SK-N-SH (cell line): ENCODE data around the gene IVNS1ABP. TPM values are rescaled to one million over a fixed set of nuclear protein-coding genes. Genes with fewer than 3 reads are reported as not detected.

Experiments
- CTCF ChIA-PET: fragments of 300-600, 350-600 bp; formaldehyde crosslinking; extraction: SDS; loops from one replicate; lab custom pipeline; 2021; lab: Yijun Ruan, JAX
- POLR2A ChIA-PET: fragments of 350-600 bp; sonication (Branson Sonifier 250); formaldehyde crosslinking; extraction: SDS; loops from one replicate; lab custom pipeline; 2020; ENCODE audit warnings: antibody characterized with exemption, inconsistent platforms; lab: Yijun Ruan, JAX
- DNase-seq: peaks from one replicate; pipeline ENCODE4 v3.0.0; 2012
- H2AFZ ChIP-seq: fragments of 200-600 bp; sonication (generic); 2 replicates; pipeline ENCODE4 v1.8.1; 2016; ENCODE audit warnings: antibody characterized with exemption, mild to moderate bottlenecking, low read depth
- H3F3A ChIP-seq: fragments of 200-600 bp; sonication (generic); replicated peaks from 2 replicates; pipeline ENCODE3; 2016; ENCODE audit warnings: antibody characterized with exemption, mild to moderate bottlenecking; ENCODE audit not compliant: insufficient read depth
- H3K27ac ChIP-seq, 2 experiments: fragments of 200-500 bp in 1 of 2; fragments of 200-600 bp in 1 of 2; sonication (Bioruptor generic) in 1 of 2; sonication (generic), shearing (Covaris generic) in 1 of 2; 2 replicates each; pipeline versions ENCODE4 v1.5.1 to v1.6.1; 2014 to 2016; ENCODE audit warnings: low read depth in 2 of 2, inconsistent platforms in 1 of 2, low read length in 1 of 2, mild to moderate bottlenecking in 1 of 2, mixed read lengths in 1 of 2
- H3K27me3 ChIP-seq: fragments of 200-600 bp; sonication (generic), shearing (Covaris generic); 2 replicates; pipeline ENCODE4 v1.6.1; 2016; ENCODE audit warnings: mixed run types; ENCODE audit not compliant: insufficient read depth
- H3K36me3 ChIP-seq, 2 experiments: fragments of 200-500 bp in 1 of 2; fragments of 200-600 bp in 1 of 2; sonication (Bioruptor generic) in 1 of 2; sonication (generic) in 1 of 2; replicated peaks in 1 of 2; 2 replicates each; pipeline versions ENCODE3 to v1.5.1; 2014 to 2016; ENCODE audit warnings: low read length in 1 of 2, mild to moderate bottlenecking in 1 of 2; ENCODE audit not compliant: insufficient read depth in 2 of 2, control insufficient read depth in 1 of 2
- H3K4me1 ChIP-seq, 2 experiments: fragments of 200-500 bp in 1 of 2; fragments of 200-600 bp in 1 of 2; sonication (Bioruptor generic) in 1 of 2; sonication (generic), shearing (Covaris generic) in 1 of 2; 2 replicates each; pipeline versions ENCODE4 v1.5.1 to v1.6.1; 2014 to 2016; ENCODE audit warnings: low read depth in 1 of 2, low read length in 1 of 2, mixed run types in 1 of 2; ENCODE audit not compliant: insufficient read depth in 2 of 2, control insufficient read depth in 1 of 2
- H3K4me2 ChIP-seq: fragments of 200-600 bp; sonication (generic), shearing (Covaris generic); 2 replicates; pipeline ENCODE4 v1.6.1; 2017; ENCODE audit warnings: mixed run types
- H3K4me3 ChIP-seq, 2 experiments: fragments of 200-500 bp in 1 of 2; fragments of 200-600 bp in 1 of 2; sonication (Bioruptor generic) in 1 of 2; sonication (generic), shearing (Covaris generic) in 1 of 2; 2 replicates each; pipeline versions ENCODE4 v1.5.1 to v1.8.1; 2014 to 2016; ENCODE audit warnings: low read depth in 2 of 2, inconsistent platforms in 1 of 2, low read length in 1 of 2, mild to moderate bottlenecking in 1 of 2, mixed read lengths in 1 of 2, moderate library complexity in 1 of 2
- H3K79me2 ChIP-seq: fragments of 200-600 bp; sonication (generic); 2 replicates; pipeline ENCODE4 v1.8.1; 2017; ENCODE audit warnings: mild to moderate bottlenecking; ENCODE audit not compliant: insufficient read depth
- H3K9ac ChIP-seq: fragments of 200-600 bp; sonication (generic); 2 replicates; pipeline ENCODE4 v1.6.1; 2017; ENCODE audit warnings: mixed run types
- H3K9me2 ChIP-seq: fragments of 200-600 bp; sonication (generic); 2 replicates; pipeline ENCODE4 v1.6.1; 2017; ENCODE audit warnings: mixed run types
- H3K9me3 ChIP-seq: fragments of 200-600 bp; sonication (generic); 2 replicates; pipeline ENCODE4 v1.6.1; 2017; ENCODE audit warnings: mixed run types, mild to moderate bottlenecking, moderate library complexity
- H4K20me1 ChIP-seq: fragments of 200-600 bp; sonication (generic); 2 replicates; pipeline ENCODE4 v1.6.1; 2017; ENCODE audit warnings: mild to moderate bottlenecking, mixed run types; ENCODE audit not compliant: insufficient read depth
- ELF1 ChIP-seq: IDR thresholded peaks from 2 replicates; pipeline ENCODE4 v1.4.0; 2012
- EZH2phosphoT487 ChIP-seq: fragments of 200-600 bp; sonication (generic); IDR thresholded peaks from 2 replicates; pipeline ENCODE4 v1.6.1; 2017; ENCODE audit warnings: low read depth, mixed run types, mild to moderate bottlenecking, antibody characterized with exemption, moderate library complexity, borderline replicate concordance
- FOXJ3 ChIP-seq: sonication (generic); formaldehyde crosslinking; IDR thresholded peaks from 2 replicates; pipeline ENCODE4 v1.5.1; 2020; ENCODE audit warnings: mild to moderate bottlenecking, missing genetic modification reagents
- FOXM1 ChIP-seq: IDR thresholded peaks from 2 replicates; pipeline ENCODE4 v1.4.0; 2012; ENCODE audit warnings: low read depth, mild to moderate bottlenecking
- GATA2 ChIP-seq: sonication (generic); formaldehyde crosslinking; IDR thresholded peaks from 2 replicates; pipeline ENCODE4 v1.5.0; 2020; ENCODE audit warnings: mild to moderate bottlenecking, missing genetic modification reagents
- MEF2A ChIP-seq: IDR thresholded peaks from 2 replicates; pipeline ENCODE4 v1.4.0; 2012; ENCODE audit warnings: low read depth, borderline replicate concordance
- MXI1 ChIP-seq: IDR thresholded peaks from 2 replicates; pipeline ENCODE4 v1.6.1; 2012; ENCODE audit warnings: mild to moderate bottlenecking, low read depth, low read length, improper control_type of control experiment
- NRF1 ChIP-seq: IDR thresholded peaks from 2 replicates; pipeline ENCODE4 v1.6.1; 2012; ENCODE audit warnings: low read depth, mild to moderate bottlenecking, low read length
- POLR2AphosphoS5 ChIP-seq: IDR thresholded peaks from 2 replicates; pipeline ENCODE4 v1.6.1; 2012; ENCODE audit warnings: low read depth, low read length
- RCOR1 ChIP-seq: fragments of 150-350 bp; IDR thresholded peaks from 2 replicates; pipeline ENCODE4 v1.6.1; 2017; ENCODE audit warnings: antibody characterized with exemption, low read length
- RFX5 ChIP-seq: IDR thresholded peaks from 2 replicates; pipeline ENCODE4 v1.6.1; 2012; ENCODE audit warnings: mild to moderate bottlenecking, improper control_type of control experiment, low read length
- TEAD4 ChIP-seq: IDR thresholded peaks from 2 replicates; pipeline ENCODE4 v1.4.0; 2012; ENCODE audit warnings: mild to moderate bottlenecking, borderline replicate concordance; ENCODE audit not compliant: insufficient read depth
- ZBTB33 ChIP-seq: IDR thresholded peaks from 2 replicates; pipeline ENCODE4 v1.4.0; 2012; ENCODE audit warnings: low read depth, borderline replicate concordance
- WGBS: methylation state at CpG from one replicate; pipeline ENCODE4 v1.1.6; 2017; ENCODE audit warnings: low lambda C conversion rate; 5-methylcytosine and 5-hydroxymethylcytosine counted together
- polyA plus RNA-seq, 3 experiments: library from polyadenylated mRNA; depleted of rRNA; stranded (reverse); fragments of >200 nt; gene quantifications; 2 replicates each; pipeline ENCODE4 v1.2.3, GENCODE V29; 2012
- TF ChIP-seq, protein P1 (sequence below): fragments of 150-350 bp; IDR thresholded peaks from 2 replicates; pipeline ENCODE4 v1.6.1; 2016; ENCODE audit warnings: mild to moderate bottlenecking, low read depth, low read length
- TF ChIP-seq, protein P2 (sequence below): IDR thresholded peaks from 2 replicates; pipeline ENCODE4 v1.4.0; 2012; ENCODE audit warnings: low read depth, borderline replicate concordance
- TF ChIP-seq, protein P3 (sequence below): IDR thresholded peaks from 2 replicates; pipeline ENCODE4; 2012

Gene IVNS1ABP
- polyA plus RNA-seq, 1 of the 3 experiments (the other 2 are of a cell fraction), result 24.5 TPM

DNA sequence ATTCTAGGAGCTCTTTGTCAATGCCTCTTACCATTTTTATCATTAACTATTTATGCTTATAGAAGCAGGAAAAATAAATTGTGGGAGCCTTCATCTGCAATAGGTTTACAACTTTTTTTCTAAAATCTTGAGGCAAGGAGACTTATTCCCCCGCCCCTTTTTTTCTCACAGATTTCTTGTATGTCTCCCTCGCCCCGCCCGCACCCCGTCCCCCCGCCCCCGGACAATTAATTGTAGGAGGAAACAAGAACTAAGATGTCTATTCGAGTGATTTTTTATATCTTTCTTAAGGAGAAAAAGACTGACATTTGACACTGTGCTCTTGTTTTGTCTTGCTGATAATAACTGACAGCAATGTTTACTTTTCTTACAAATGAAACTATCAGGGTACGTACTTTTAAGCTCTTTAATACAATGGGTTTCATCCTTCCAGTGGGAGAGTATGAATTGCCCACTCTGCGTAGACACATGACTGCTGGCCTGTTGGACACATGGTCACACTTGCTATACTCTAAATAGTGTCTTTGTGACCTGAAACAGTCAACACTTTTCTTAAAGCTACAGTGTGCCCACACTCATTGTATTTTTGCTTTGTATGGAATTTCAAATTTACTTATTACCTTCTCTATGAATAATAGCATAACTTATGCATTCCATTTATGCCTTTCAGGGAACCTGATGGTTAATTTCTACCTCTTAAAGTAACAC, 1.5 kb upstream of the IVNS1ABP start (continued):
- no peak for TF ChIP-seq MXI1

- no peaks in the 10 kb centered on the region for H3F3A ChIP-seq
- TF ChIP-seq, protein P1, sequence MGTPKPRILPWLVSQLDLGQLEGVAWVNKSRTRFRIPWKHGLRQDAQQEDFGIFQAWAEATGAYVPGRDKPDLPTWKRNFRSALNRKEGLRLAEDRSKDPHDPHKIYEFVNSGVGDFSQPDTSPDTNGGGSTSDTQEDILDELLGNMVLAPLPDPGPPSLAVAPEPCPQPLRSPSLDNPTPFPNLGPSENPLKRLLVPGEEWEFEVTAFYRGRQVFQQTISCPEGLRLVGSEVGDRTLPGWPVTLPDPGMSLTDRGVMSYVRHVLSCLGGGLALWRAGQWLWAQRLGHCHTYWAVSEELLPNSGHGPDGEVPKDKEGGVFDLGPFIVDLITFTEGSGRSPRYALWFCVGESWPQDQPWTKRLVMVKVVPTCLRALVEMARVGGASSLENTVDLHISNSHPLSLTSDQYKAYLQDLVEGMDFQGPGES, result no peak
- no peak for TF ChIP-seq FOXM1
- no peak for TF ChIP-seq GATA2
- TF ChIP-seq, protein P2, sequence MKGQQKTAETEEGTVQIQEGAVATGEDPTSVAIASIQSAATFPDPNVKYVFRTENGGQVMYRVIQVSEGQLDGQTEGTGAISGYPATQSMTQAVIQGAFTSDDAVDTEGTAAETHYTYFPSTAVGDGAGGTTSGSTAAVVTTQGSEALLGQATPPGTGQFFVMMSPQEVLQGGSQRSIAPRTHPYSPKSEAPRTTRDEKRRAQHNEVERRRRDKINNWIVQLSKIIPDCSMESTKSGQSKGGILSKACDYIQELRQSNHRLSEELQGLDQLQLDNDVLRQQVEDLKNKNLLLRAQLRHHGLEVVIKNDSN, result no peak
- no peak for TF ChIP-seq RCOR1
- no peak for TF ChIP-seq FOXJ3 (CRISPR knock-in tag)
- TF ChIP-seq ELF1, result no peak
- no peak for TF ChIP-seq ZBTB33
- TF ChIP-seq EZH2phosphoT487, result no peak
- TF ChIP-seq RFX5, result no peak
- TF ChIP-seq MEF2A, result no peak
- TF ChIP-seq POLR2AphosphoS5, result no peak
- no peak for TF ChIP-seq NRF1
- TF ChIP-seq TEAD4, result no peak
- TF ChIP-seq, protein P3, sequence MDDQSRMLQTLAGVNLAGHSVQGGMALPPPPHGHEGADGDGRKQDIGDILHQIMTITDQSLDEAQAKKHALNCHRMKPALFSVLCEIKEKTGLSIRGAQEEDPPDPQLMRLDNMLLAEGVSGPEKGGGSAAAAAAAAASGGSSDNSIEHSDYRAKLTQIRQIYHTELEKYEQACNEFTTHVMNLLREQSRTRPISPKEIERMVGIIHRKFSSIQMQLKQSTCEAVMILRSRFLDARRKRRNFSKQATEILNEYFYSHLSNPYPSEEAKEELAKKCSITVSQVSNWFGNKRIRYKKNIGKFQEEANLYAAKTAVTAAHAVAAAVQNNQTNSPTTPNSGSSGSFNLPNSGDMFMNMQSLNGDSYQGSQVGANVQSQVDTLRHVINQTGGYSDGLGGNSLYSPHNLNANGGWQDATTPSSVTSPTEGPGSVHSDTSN, result no peak
- WGBS, result 62% methylated on average over 11 of the region's 11 CpGs
- H3K4me2 ChIP-seq, result peak overlapping the region; percentile 82
- peak; percentile 34 for DNase-seq
- no peaks in the 10 kb centered on the region for H3K9me2 ChIP-seq
- CTCF ChIA-PET, result interaction anchor here (0.7 to 1.3 kb wide), 2 partner anchors 249 to 363 kb away, joined by 3 read pairs; no protein-coding TSS in a partner anchor
- POLR2A ChIA-PET, result interaction anchor here (1.1 to 2.4 kb wide), 2 partner anchors 60 to 278 kb away, joined by 3 to 8 read pairs; no protein-coding TSS in a partner anchor
- H3K27ac ChIP-seq, result peak overlapping the region; percentile 59 to 80; a peak in 3 of 4 replicates
- H3K9me3 ChIP-seq, result no peaks in the 10 kb centered on the region
- H3K4me3 ChIP-seq, result peak overlapping the region; percentile 92 to 98
- peaks cover 14 to 26% of the 10 kb centered on the region in 2 experiments for H3K4me1 ChIP-seq
- peaks cover 31% of the 10 kb centered on the region for H4K20me1 ChIP-seq
- H3K36me3 ChIP-seq, result peaks cover 0 to 2% of the 10 kb centered on the region in 2 experiments
- peak overlapping the region; percentile 95 for H2AFZ ChIP-seq
- H3K79me2 ChIP-seq, result peaks cover 40% of the 10 kb centered on the region
- no peaks in the 10 kb centered on the region for H3K27me3 ChIP-seq
- peak overlapping the region; percentile 59; the same call in 1 of the 2 replicates for H3K9ac ChIP-seq
Observed at GRCh38 chr1:185317886-185318310, 855 bp upstream of the IVNS1ABP start.
